ENCODE data around the gene SLC66A2. TPM values are rescaled to one million over a fixed set of nuclear protein-coding genes. Genes with fewer than 3 reads are reported as not detected.
"Not testable (repeated sequence)": the region's sequence is repeated elsewhere in the genome, so short reads cannot be mapped to it uniquely, and the experiment has no call there.

Gene SLC66A2
- total and polyA plus RNA-seq, 10 of the 15 experiments (the other 5 are each of a cell fraction or from before 2014, with no cell fraction given) = 0.69 to 42.5 (median 14.8) TPM

GRCh38 chr18:79960161-79960801 is 8.8 kb upstream of the SLC66A2 start:
- ATAC-seq; FAIRE-seq; H3K27ac ChIP-seq (ENCODE audit: control insufficient read depth, insufficient read depth); DNase-seq (ENCODE audit: low read depth, low spot score); H3K27me3 ChIP-seq (replicated peaks in 1 of 2; ENCODE audit: control insufficient read depth in 2 of 2, insufficient read depth in 2 of 2, low read length in 1 of 2); BruUV-seq (replicated peaks); H3K4me3 ChIP-seq; H2AFZ ChIP-seq (ENCODE audit: control insufficient read depth, low read depth, low read length); H3K36me3 ChIP-seq (ENCODE audit: control insufficient read depth in 2 of 2, insufficient read depth in 2 of 2, low read length in 1 of 2); H3K9me3 ChIP-seq (replicated peaks; ENCODE audit: control insufficient read depth, insufficient read depth, low read length); H3K4me2 ChIP-seq (ENCODE audit: control insufficient read depth, insufficient read depth); POLR2A ChIA-PET; H3K79me2 ChIP-seq (ENCODE audit: control insufficient read depth, insufficient read depth, low read length); in situ Hi-C loops (cut with MboI); H3K9ac ChIP-seq (ENCODE audit: control insufficient read depth, insufficient read depth, low read length); CTCF ChIA-PET; H4K20me1 ChIP-seq (ENCODE audit: control insufficient read depth, insufficient read depth): not testable (repeated sequence)
- SMC1A ChIA-PET (ENCODE audit: uncharacterized antibody, unreplicated experiment) = interaction anchor here (0.9 kb wide), 1 partner anchor 26 kb away, joined by 3 read pairs; no protein-coding TSS in a partner anchor
- peaks cover 25% of the 10 kb centered on the region for H3K4me1 ChIP-seq (ENCODE audit: control insufficient read depth, insufficient read depth, low read length)
- 10% methylated on average over 12 of the region's 12 CpGs for WGBS (ENCODE audit: insufficient coverage, insufficient replicate concordance, low lambda C conversion rate, missing lambda C conversion rate)
- RAD21 ChIA-PET (ENCODE audit: unreplicated experiment) = interaction anchor here (1.3 kb wide), 1 partner anchor 10 kb away, joined by 3 read pairs; no protein-coding TSS in a partner anchor
- peak in 1 of 2 experiments; percentile 73; a peak in 2 of 4 replicates for TF ChIP-seq BHLHE40 (IDR thresholded peaks at IDR 0.05; ENCODE audit: borderline replicate concordance in 1 of 2, low read depth in 2 of 2, low read length in 1 of 2)
- TF ChIP-seq RELB (IDR thresholded peaks at IDR 0.05; ENCODE audit: low read depth) = 0 out of 2 replicates have a peak, but pooled peaks have one; percentile 21
- intact Hi-C loops (cut with micrococcal nuclease; ENCODE audit: unreplicated experiment) = loop anchor here (5.0 kb wide), 1 partner anchor 147 kb away; the partner anchor contains the start of gene ADNP2

- no peak for FAIRE-seq
- SMC1A ChIA-PET (ENCODE audit: uncharacterized antibody, unreplicated experiment) = interaction anchor here (0.5 to 1.0 kb wide), 2 partner anchors 26 to 194 kb away, joined by 3 read pairs; no protein-coding TSS in a partner anchor
These were observed 7.5 kb upstream of the SLC66A2 start for GRCh38 chr18:79958981-79959380.

More at GRCh38 chr18:79958981-79959380, 7.5 kb upstream of the SLC66A2 start:
- ChIA-PET CTCF (interaction anchor here (0.6 to 1.0 kb wide), 2 partner anchors 186 to 580 kb away, joined by 3 read pairs; no protein-coding TSS in a partner anchor), POLR2A (no interaction called here), RAD21 (ENCODE audit: unreplicated experiment) (interaction anchor here (1.3 kb wide), 1 partner anchor 9 kb away, joined by 3 read pairs; no protein-coding TSS in a partner anchor)
- in situ Hi-C loops (cut with MboI) (loop anchor here (5.0 to 10.0 kb wide), 2 partner anchors 277 to 564 kb away; partner anchors contain the start of gene NFATC1), intact Hi-C loops (cut with micrococcal nuclease; ENCODE audit: unreplicated experiment) (no loop called here)
- Histone ChIP-seq H3K36me3 (ENCODE audit: control insufficient read depth in 2 of 2, insufficient read depth in 2 of 2, low read length in 1 of 2) (no peaks in the 10 kb centered on the region), H3K4me2 (ENCODE audit: control insufficient read depth, insufficient read depth) (no peak overlapping the region), H3K9ac (ENCODE audit: control insufficient read depth, insufficient read depth, low read length) (no peak overlapping the region), H4K20me1 (ENCODE audit: control insufficient read depth, insufficient read depth) (no peaks in the 10 kb centered on the region), H3K4me1 (ENCODE audit: control insufficient read depth, insufficient read depth, low read length) (peaks cover 21% of the 10 kb centered on the region), H3K27ac (ENCODE audit: control insufficient read depth, insufficient read depth) (no peak overlapping the region), H3K4me3 (no peak overlapping the region), H3K27me3 (replicated peaks in 1 of 2; ENCODE audit: control insufficient read depth in 2 of 2, insufficient read depth in 2 of 2, low read length in 1 of 2) (no peaks in the 10 kb centered on the region), H2AFZ (ENCODE audit: control insufficient read depth, low read depth, low read length) (no peak overlapping the region), H3K79me2 (ENCODE audit: control insufficient read depth, insufficient read depth, low read length) (no peaks in the 10 kb centered on the region), H3K9me3 (replicated peaks; ENCODE audit: control insufficient read depth, insufficient read depth, low read length) (no peaks in the 10 kb centered on the region)
- TF ChIP-seq CHD4 (IDR thresholded peaks at IDR 0.05) = no peak
- no peak for TF ChIP-seq NR2C1 (IDR thresholded peaks at IDR 0.05)
- TF ChIP-seq MYC (IDR thresholded peaks at IDR 0.05; ENCODE audit: insufficient read depth, insufficient read length, insufficient replicate concordance, low read length, severe bottlenecking) = no peak
- no peak for TF ChIP-seq WRNIP1 (IDR thresholded peaks at IDR 0.05; ENCODE audit: borderline replicate concordance, low read depth, low read length)
- ATAC-seq = no peak
- no TSS peak for BruUV-seq (replicated peaks)
- DNase-seq (ENCODE audit: low read depth, low spot score) = no peak
- WGBS (ENCODE audit: insufficient coverage, insufficient replicate concordance, low lambda C conversion rate, missing lambda C conversion rate) = 93% methylated on average over 2 of the region's 2 CpGs

Measured in GM12878 (cell line).